Astrocyte (in vitro differentiated cells and primary cell): ENCODE results near the gene KIF14.

Experiments
- EZH2 ChIP-seq: IDR thresholded peaks from 2 replicates; pipeline ENCODE4 v1.6.1; 2012; ENCODE audit warnings: mild to moderate bottlenecking, low read length, inconsistent platforms; ENCODE audit not compliant: insufficient read depth
- TF ChIP-seq, protein P1 (sequence below): IDR thresholded peaks from 2 replicates; pipeline ENCODE4 v1.5.1; 2011; ENCODE audit warnings: low read depth, mild to moderate bottlenecking, inconsistent platforms, low read length, moderate library complexity; ENCODE audit not compliant: insufficient read depth

DNA sequence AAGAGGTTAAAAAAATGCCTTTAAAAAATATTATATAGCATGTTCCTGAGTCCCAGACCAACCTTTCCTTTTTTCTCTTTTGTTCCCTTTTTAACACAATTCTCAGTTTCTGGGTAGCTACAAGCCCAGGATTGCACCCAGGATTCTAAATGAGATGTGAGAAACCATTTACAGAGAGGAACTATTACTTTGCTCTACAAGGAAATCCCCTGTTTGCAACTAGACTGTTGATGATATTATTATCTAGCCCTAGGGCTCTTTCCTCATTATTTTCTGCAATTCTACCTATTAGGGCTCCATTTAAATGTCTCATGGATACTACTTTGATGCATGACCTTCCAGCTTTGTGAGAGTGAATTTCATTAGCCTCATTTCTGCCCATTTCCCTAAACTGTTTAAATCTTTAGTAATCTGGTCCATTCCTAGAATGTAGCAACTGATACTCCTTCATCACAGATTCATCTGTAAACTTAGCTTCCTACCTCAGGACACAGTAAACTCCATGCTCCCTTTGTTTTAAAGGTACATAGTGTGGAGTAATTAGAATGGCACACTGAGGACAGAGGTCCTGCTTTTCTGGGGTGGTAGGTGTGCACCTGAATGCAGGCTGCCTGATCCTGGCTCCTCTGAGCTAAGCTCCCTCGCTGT is 7.1 kb upstream of the KIF14 start:
- TF ChIP-seq, protein P1, sequence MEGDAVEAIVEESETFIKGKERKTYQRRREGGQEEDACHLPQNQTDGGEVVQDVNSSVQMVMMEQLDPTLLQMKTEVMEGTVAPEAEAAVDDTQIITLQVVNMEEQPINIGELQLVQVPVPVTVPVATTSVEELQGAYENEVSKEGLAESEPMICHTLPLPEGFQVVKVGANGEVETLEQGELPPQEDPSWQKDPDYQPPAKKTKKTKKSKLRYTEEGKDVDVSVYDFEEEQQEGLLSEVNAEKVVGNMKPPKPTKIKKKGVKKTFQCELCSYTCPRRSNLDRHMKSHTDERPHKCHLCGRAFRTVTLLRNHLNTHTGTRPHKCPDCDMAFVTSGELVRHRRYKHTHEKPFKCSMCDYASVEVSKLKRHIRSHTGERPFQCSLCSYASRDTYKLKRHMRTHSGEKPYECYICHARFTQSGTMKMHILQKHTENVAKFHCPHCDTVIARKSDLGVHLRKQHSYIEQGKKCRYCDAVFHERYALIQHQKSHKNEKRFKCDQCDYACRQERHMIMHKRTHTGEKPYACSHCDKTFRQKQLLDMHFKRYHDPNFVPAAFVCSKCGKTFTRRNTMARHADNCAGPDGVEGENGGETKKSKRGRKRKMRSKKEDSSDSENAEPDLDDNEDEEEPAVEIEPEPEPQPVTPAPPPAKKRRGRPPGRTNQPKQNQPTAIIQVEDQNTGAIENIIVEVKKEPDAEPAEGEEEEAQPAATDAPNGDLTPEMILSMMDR, result no peak
- TF ChIP-seq EZH2, result no peak
